Testis (tissue), 2 donors: Measurements from ENCODE around the gene NELL2.

Source experiments
- POLR2A ChIP-seq: fragments of 450-650 bp; IDR thresholded peaks from one replicate; pipeline ENCODE4 v1.6.1; 2017; ENCODE audit warnings: antibody characterized with exemption, mild to moderate bottlenecking, moderate library complexity
- TF ChIP-seq, protein P1 (sequence below), 3 experiments: fragments of 450-650 bp in 2 of 3; fragments of 200-600 bp in 1 of 3; sonication (generic) in 1 of 3; IDR thresholded peaks; one replicate each; pipeline ENCODE4 v1.5.1; 2016 to 2019; ENCODE audit warnings: antibody characterized with exemption in 3 of 3, mild to moderate bottlenecking in 2 of 3, moderate library complexity in 1 of 3

DNA sequence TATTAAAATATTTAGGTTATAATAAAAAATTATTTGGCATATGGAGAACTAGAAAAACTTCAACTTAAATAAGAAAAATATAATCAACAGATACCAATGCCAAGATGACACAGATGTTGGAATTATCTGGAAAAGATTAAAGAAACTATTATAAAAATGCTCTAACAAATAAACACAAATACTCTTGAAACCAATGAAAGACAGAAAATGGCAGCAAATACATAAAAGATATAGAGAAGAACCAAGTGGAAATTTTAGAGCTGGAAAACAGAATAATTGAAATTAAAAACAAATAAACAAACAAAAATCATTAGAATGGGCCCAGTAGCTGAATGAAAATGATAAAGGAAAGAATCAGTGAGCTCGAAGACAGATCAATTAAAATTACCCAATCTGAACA is 5.1 kb upstream of the NELL2 start:
- TF ChIP-seq, protein P1, sequence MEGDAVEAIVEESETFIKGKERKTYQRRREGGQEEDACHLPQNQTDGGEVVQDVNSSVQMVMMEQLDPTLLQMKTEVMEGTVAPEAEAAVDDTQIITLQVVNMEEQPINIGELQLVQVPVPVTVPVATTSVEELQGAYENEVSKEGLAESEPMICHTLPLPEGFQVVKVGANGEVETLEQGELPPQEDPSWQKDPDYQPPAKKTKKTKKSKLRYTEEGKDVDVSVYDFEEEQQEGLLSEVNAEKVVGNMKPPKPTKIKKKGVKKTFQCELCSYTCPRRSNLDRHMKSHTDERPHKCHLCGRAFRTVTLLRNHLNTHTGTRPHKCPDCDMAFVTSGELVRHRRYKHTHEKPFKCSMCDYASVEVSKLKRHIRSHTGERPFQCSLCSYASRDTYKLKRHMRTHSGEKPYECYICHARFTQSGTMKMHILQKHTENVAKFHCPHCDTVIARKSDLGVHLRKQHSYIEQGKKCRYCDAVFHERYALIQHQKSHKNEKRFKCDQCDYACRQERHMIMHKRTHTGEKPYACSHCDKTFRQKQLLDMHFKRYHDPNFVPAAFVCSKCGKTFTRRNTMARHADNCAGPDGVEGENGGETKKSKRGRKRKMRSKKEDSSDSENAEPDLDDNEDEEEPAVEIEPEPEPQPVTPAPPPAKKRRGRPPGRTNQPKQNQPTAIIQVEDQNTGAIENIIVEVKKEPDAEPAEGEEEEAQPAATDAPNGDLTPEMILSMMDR (IDR thresholded peaks at IDR 0.05) = no peak
- TF ChIP-seq POLR2A = no peak
